Esophagus squamous epithelium (tissue), 4 donors: ENCODE measurements around the gene CLCN3.

Experiments used
- CTCF ChIP-seq, 6 experiments: fragments of 450-650 bp in 4 of 6; fragments of 200-600 bp in 2 of 6; sonication (generic) in 2 of 6; IDR thresholded peaks; one replicate each; pipeline ENCODE4 v1.5.1; 2016 to 2019; ENCODE audit warnings: antibody characterized with exemption in 6 of 6, mild to moderate bottlenecking in 4 of 6, moderate library complexity in 4 of 6
- POLR2A ChIP-seq, 4 donors: fragments of 450-650 bp; IDR thresholded peaks; one replicate each; pipeline ENCODE4 v1.6.1; 2017; ENCODE audit warnings: antibody characterized with exemption in 4 of 4, mild to moderate bottlenecking in 4 of 4, moderate library complexity in 3 of 4

- TF ChIP-seq CTCF (IDR thresholded peaks at IDR 0.05) (no peak), POLR2A (IDR thresholded peaks at IDR 0.05) (no peak)
These were observed 16.1 kb upstream of the CLCN3 start for GRCh38 chr4:169604131-169604900.
